ENCODE results near the gene TBC1D22B.

DNA sequence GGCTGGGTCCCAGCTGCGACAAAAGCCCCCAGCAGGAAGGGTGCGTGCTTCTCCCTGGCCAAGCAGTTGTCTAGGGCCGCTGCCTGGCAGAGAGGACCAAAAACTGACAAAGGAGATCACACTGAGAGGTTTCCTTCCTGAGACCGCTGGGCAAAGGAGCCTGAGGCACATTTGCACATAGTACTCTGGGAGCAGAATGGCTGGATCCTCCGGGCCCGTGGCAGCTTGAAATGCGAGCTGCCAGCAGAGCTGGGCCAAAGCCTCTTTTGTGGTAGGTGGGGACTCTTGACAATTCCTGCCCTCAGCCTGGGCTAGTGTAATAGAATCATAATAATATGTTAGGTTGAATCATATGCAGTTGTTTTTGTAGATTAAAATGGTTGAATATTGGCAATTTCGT, 63.1 kb downstream of the TBC1D22B start:
- no peak for TF ChIP-seq POLR2AphosphoS5 (IDR thresholded peaks at IDR 0.05; ENCODE audit: insufficient read depth, low read depth, low read length)
- TF ChIP-seq CTCF (IDR thresholded peaks at IDR 0.05; ENCODE audit: extremely low read depth in 1 of 2, insufficient read depth in 1 of 2, low read depth in 1 of 2, low read length in 2 of 2) = no peak
- no peak for TF ChIP-seq POLR2A (IDR thresholded peaks at IDR 0.05; ENCODE audit: low read depth, low read length)
- no peak for TF ChIP-seq EZH2 (IDR thresholded peaks at IDR 0.05; ENCODE audit: borderline replicate concordance, low read depth, low read length, severe bottlenecking)
- no peak for TF ChIP-seq GATA2 (IDR thresholded peaks at IDR 0.05; ENCODE audit: insufficient read depth, insufficient read length, low read depth, low read length)

Data from endothelial cell of umbilical vein (primary cell).